Activated T-cell treated with anti-CD3 and anti-CD28 coated beads for 24 hours (primary cell): ENCODE measurements around the gene AGO4.
"Not testable (repeated sequence)": the region's sequence is repeated elsewhere in the genome, so short reads cannot be mapped to it uniquely, and the experiment has no call there.

Source experiments
- DNase-seq: peaks from one replicate; pipeline ENCODE4 v3.0.0-alpha.2; 2020; ENCODE audit warnings: low read depth

The AGO4 gene

GRCh38 chr1:35810096-35810881, 2.5 kb downstream of the AGO4 start:
- DNase-seq = no peak

GRCh38 chr1:35812754-35813153, 4.9 kb downstream of the AGO4 start:
- not testable (repeated sequence) for DNase-seq

- no peak for DNase-seq
Measured at GRCh38 chr1:35825255-35825654, 17.4 kb downstream of the AGO4 start.

- no peak for DNase-seq
Measured at GRCh38 chr1:35832276-35832905, 24.6 kb downstream of the AGO4 start.

- DNase-seq = no peak
Measured at GRCh38 chr1:35833395-35833794, 25.6 kb downstream of the AGO4 start.

GRCh38 chr1:35834218-35834617, 26.4 kb downstream of the AGO4 start:
- DNase-seq = no peak

- DNase-seq = no peak
Measured at GRCh38 chr1:35835398-35835797, 27.6 kb downstream of the AGO4 start.

GRCh38 chr1:35836734-35837133, 28.9 kb downstream of the AGO4 start:
- DNase-seq = no peak

GRCh38 chr1:35838693-35839245, 31.0 kb downstream of the AGO4 start:
- DNase-seq = no peak

GRCh38 chr1:35844826-35845225, 37.0 kb downstream of the AGO4 start:
- no peak for DNase-seq

- no peak for DNase-seq
Measured at GRCh38 chr1:35845766-35846165, 38.0 kb downstream of the AGO4 start.

- no peak for DNase-seq
Measured at GRCh38 chr1:35847935-35848565, 40.2 kb downstream of the AGO4 start.

GRCh38 chr1:35850051-35850450, 42.2 kb downstream of the AGO4 start:
- DNase-seq = no peak

GRCh38 chr1:35850716-35851115, 42.9 kb downstream of the AGO4 start:
- DNase-seq = no peak

GRCh38 chr1:35851132-35851869, 43.5 kb downstream of the AGO4 start:
- no peak for DNase-seq

- DNase-seq = no peak
Measured at GRCh38 chr1:35852241-35852640, 44.4 kb downstream of the AGO4 start.

- DNase-seq = no peak
Measured at GRCh38 chr1:35854989-35855700, 47.3 kb downstream of the AGO4 start.

- no peak for DNase-seq
Measured at GRCh38 chr1:35856964-35857363, 49.1 kb downstream of the AGO4 start.

- DNase-seq = no peak
Measured at GRCh38 chr1:35857830-35858229, 50.0 kb downstream of the AGO4 start.

GRCh38 chr1:35860696-35861095, 52.9 kb downstream of the AGO4 start:
- DNase-seq = no peak

GRCh38 chr1:35863136-35863535, 55.3 kb downstream of the AGO4 start:
- no peak for DNase-seq
